ENCODE data around the gene TSPAN18. TPM values are rescaled to one million over a fixed set of nuclear protein-coding genes. Genes with fewer than 3 reads are reported as not detected.

TSPAN18 gene
- total and polyA plus RNA-seq, 2 experiments from 2014 or later: 6.0 to 10.6 TPM

GRCh38 chr11:44711787-44712608, 14.8 kb upstream of the TSPAN18 start:
- H3K4me2 ChIP-seq: peak overlapping the region; percentile 6

More at GRCh38 chr11:44711787-44712608, 14.8 kb upstream of the TSPAN18 start:
- Histone ChIP-seq H3K4me1 (ENCODE audit: insufficient read depth) (peaks cover 22% of the 10 kb centered on the region), H2AFZ (peak overlapping the region; percentile 97), H4K20me1 (replicated peaks; ENCODE audit: insufficient read depth) (no peaks in the 10 kb centered on the region), H3K9me2 (ENCODE audit: insufficient read depth) (no peaks in the 10 kb centered on the region), H3K27me3 (ENCODE audit: insufficient read depth) (no peaks in the 10 kb centered on the region), H3K79me2 (replicated peaks; ENCODE audit: insufficient read depth) (no peaks in the 10 kb centered on the region), H3F3A (replicated peaks; ENCODE audit: low read depth) (0 out of 2 replicates have a peak, but pooled peaks cover 6% of the 10 kb centered on the region), H3K36me3 (ENCODE audit: insufficient read depth) (no peaks in the 10 kb centered on the region), H3K27ac (ENCODE audit: low read depth) (peak overlapping the region; percentile 76), H3K4me3 (peak overlapping the region; percentile 17; the same call in 1 of the 2 replicates)
- DNase-seq (ENCODE audit: low spot score) (peak; percentile 34), ATAC-seq (peak; percentile 67)
- H3K36me3 Mint-ChIP-seq (ENCODE audit: low read depth): no peaks in the 10 kb centered on the region; the same call in 2 of the 3 replicates
- peaks cover 5% of the 10 kb centered on the region; the same call in 1 of the 3 replicates for H3K9me3 Mint-ChIP-seq
- peak overlapping the region; percentile 20; the same call in 1 of the 3 replicates for H3K4me3 Mint-ChIP-seq
- peaks cover 29% of the 10 kb centered on the region for H3K4me1 Mint-ChIP-seq
- peak overlapping the region; percentile 44 for H3K27ac Mint-ChIP-seq
- TF ChIP-seq ZNF462 (CRISPR knock-in tag; IDR thresholded peaks at IDR 0.05): no peak
- TF ChIP-seq ETS1 (IDR thresholded peaks at IDR 0.05): no peak
- no peak for TF ChIP-seq JUNB (IDR thresholded peaks at IDR 0.05; ENCODE audit: unreplicated experiment)
- TF ChIP-seq CREB1 (CRISPR knock-in tag; IDR thresholded peaks at IDR 0.05; ENCODE audit: low read depth): no peak
- TF ChIP-seq EZH2phosphoT487 (IDR thresholded peaks at IDR 0.05; ENCODE audit: unreplicated experiment): no peak
- no peak for TF ChIP-seq REST (IDR thresholded peaks at IDR 0.05; ENCODE audit: unreplicated experiment)
- no peak for TF ChIP-seq CTCF (conservative IDR thresholded peaks at IDR 0.05; ENCODE audit: low read depth in 2 of 2)
- no peak for TF ChIP-seq NANOG (IDR thresholded peaks at IDR 0.05; ENCODE audit: borderline replicate concordance)
- no peak for TF ChIP-seq STAT1 (IDR thresholded peaks at IDR 0.05; ENCODE audit: unreplicated experiment)
- no peak for TF ChIP-seq ZNF331 (CRISPR knock-in tag; IDR thresholded peaks at IDR 0.05; ENCODE audit: low read depth)
- no peak for TF ChIP-seq EZH2 (IDR thresholded peaks at IDR 0.05; ENCODE audit: low read depth, unreplicated experiment)
- no peak for TF ChIP-seq POLR2AphosphoS5 (IDR thresholded peaks at IDR 0.05; ENCODE audit: low read depth)
- no peak for TF ChIP-seq ZNF114 (CRISPR knock-in tag; IDR thresholded peaks at IDR 0.05)
- H3K27me3 Mint-ChIP-seq (ENCODE audit: insufficient read depth, low read depth, poor library complexity): peaks cover 20% of the 10 kb centered on the region

Measured in GM23338 (cell line).